Activated naive CD8-positive, alpha-beta T cell (primary cell): ENCODE results near the gene CDH4.
"Not testable (repeated sequence)": the region's sequence is repeated elsewhere in the genome, so short reads cannot be mapped to it uniquely, and the experiment has no call there.

Experiments
- H3K27ac Mint-ChIP-seq: one replicate; pipeline ENCODE4 v1.8.0; 2021; ENCODE audit warnings: mixed read lengths
- H3K27me3 Mint-ChIP-seq: one replicate; pipeline ENCODE4 v1.8.0; 2021; ENCODE audit warnings: mixed read lengths
- H3K36me3 Mint-ChIP-seq: one replicate; pipeline ENCODE4 v1.8.0; 2021; ENCODE audit warnings: mixed read lengths
- H3K4me1 Mint-ChIP-seq: one replicate; pipeline ENCODE4 v1.8.0; 2021; ENCODE audit warnings: low read depth, mixed read lengths
- H3K4me3 Mint-ChIP-seq: one replicate; pipeline ENCODE4 v1.8.0; 2021; ENCODE audit warnings: mild to moderate bottlenecking, mixed read lengths
- H3K9me3 Mint-ChIP-seq: one replicate; pipeline ENCODE4 v1.8.0; 2021; ENCODE audit warnings: low read depth, mixed read lengths

CDH4 gene

GRCh38 chr20:61938839-61939690 lies 687.0 kb downstream of the CDH4 start:
- H3K27ac Mint-ChIP-seq = no peak overlapping the region
- H3K27me3 Mint-ChIP-seq = no peaks in the 10 kb centered on the region
- no peak overlapping the region for H3K4me3 Mint-ChIP-seq
- no peaks in the 10 kb centered on the region for H3K4me1 Mint-ChIP-seq
- no peaks in the 10 kb centered on the region for H3K36me3 Mint-ChIP-seq
- no peaks in the 10 kb centered on the region for H3K9me3 Mint-ChIP-seq

GRCh38 chr20:61939691-61940360 lies 687.8 kb downstream of the CDH4 start:
- no peaks in the 10 kb centered on the region for H3K9me3 Mint-ChIP-seq
- H3K36me3 Mint-ChIP-seq = no peaks in the 10 kb centered on the region
- H3K27ac Mint-ChIP-seq = no peak overlapping the region
- H3K4me3 Mint-ChIP-seq = no peak overlapping the region
- H3K27me3 Mint-ChIP-seq = no peaks in the 10 kb centered on the region
- no peaks in the 10 kb centered on the region for H3K4me1 Mint-ChIP-seq

- Mint-ChIP-seq H3K27ac (no peak overlapping the region), H3K4me1 (no peaks in the 10 kb centered on the region), H3K4me3 (no peak overlapping the region), H3K27me3 (no peaks in the 10 kb centered on the region), H3K36me3 (no peaks in the 10 kb centered on the region), H3K9me3 (no peaks in the 10 kb centered on the region)
Observed at GRCh38 chr20:61940491-61940890, 688.4 kb downstream of the CDH4 start.

GRCh38 chr20:61940976-61941720 lies 689.1 kb downstream of the CDH4 start:
- Mint-ChIP-seq H3K4me1 (no peaks in the 10 kb centered on the region), H3K27ac (no peak overlapping the region), H3K9me3 (no peaks in the 10 kb centered on the region), H3K4me3 (no peak overlapping the region), H3K27me3 (no peaks in the 10 kb centered on the region), H3K36me3 (no peaks in the 10 kb centered on the region)

- Mint-ChIP-seq H3K36me3 (no peaks in the 10 kb centered on the region), H3K4me3 (no peak overlapping the region), H3K9me3 (no peaks in the 10 kb centered on the region), H3K27me3 (no peaks in the 10 kb centered on the region), H3K27ac (no peak overlapping the region), H3K4me1 (no peaks in the 10 kb centered on the region)
Observed at GRCh38 chr20:61941721-61942405, 689.8 kb downstream of the CDH4 start.

- Mint-ChIP-seq H3K27me3 (no peaks in the 10 kb centered on the region), H3K9me3 (no peaks in the 10 kb centered on the region), H3K4me1 (no peaks in the 10 kb centered on the region), H3K27ac (no peak overlapping the region), H3K36me3 (no peaks in the 10 kb centered on the region), H3K4me3 (no peak overlapping the region)
Observed at GRCh38 chr20:61942526-61942925, 690.5 kb downstream of the CDH4 start.

GRCh38 chr20:61944967-61945366 lies 692.9 kb downstream of the CDH4 start:
- H3K4me3 Mint-ChIP-seq, H3K9me3 Mint-ChIP-seq, H3K36me3 Mint-ChIP-seq, H3K27ac Mint-ChIP-seq, H3K4me1 Mint-ChIP-seq, H3K27me3 Mint-ChIP-seq: not testable (repeated sequence)

GRCh38 chr20:61945495-61945894 lies 693.4 kb downstream of the CDH4 start:
- not testable (repeated sequence) for H3K9me3 Mint-ChIP-seq, H3K27me3 Mint-ChIP-seq, H3K27ac Mint-ChIP-seq, H3K4me1 Mint-ChIP-seq, H3K4me3 Mint-ChIP-seq, H3K36me3 Mint-ChIP-seq

- not testable (repeated sequence) for H3K4me1 Mint-ChIP-seq, H3K27ac Mint-ChIP-seq, H3K4me3 Mint-ChIP-seq, H3K27me3 Mint-ChIP-seq, H3K36me3 Mint-ChIP-seq, H3K9me3 Mint-ChIP-seq
Observed at GRCh38 chr20:61948056-61948455, 696.0 kb downstream of the CDH4 start.

GRCh38 chr20:61948586-61949362 lies 696.7 kb downstream of the CDH4 start:
- Mint-ChIP-seq H3K4me1 (no peaks in the 10 kb centered on the region), H3K36me3 (no peaks in the 10 kb centered on the region), H3K27me3 (peaks cover 6% of the 10 kb centered on the region), H3K4me3 (no peak overlapping the region), H3K27ac (no peak overlapping the region), H3K9me3 (no peaks in the 10 kb centered on the region)

GRCh38 chr20:61949363-61949713 lies 697.3 kb downstream of the CDH4 start:
- Mint-ChIP-seq H3K36me3 (no peaks in the 10 kb centered on the region), H3K27ac (no peak overlapping the region), H3K27me3 (peaks cover 6% of the 10 kb centered on the region), H3K4me1 (no peaks in the 10 kb centered on the region), H3K9me3 (no peaks in the 10 kb centered on the region), H3K4me3 (no peak overlapping the region)

- H3K36me3 Mint-ChIP-seq = no peaks in the 10 kb centered on the region
- no peak overlapping the region for H3K4me3 Mint-ChIP-seq
- no peaks in the 10 kb centered on the region for H3K4me1 Mint-ChIP-seq
- H3K9me3 Mint-ChIP-seq = no peaks in the 10 kb centered on the region
- H3K27ac Mint-ChIP-seq = no peak overlapping the region
- H3K27me3 Mint-ChIP-seq = peaks cover 9% of the 10 kb centered on the region
Observed at GRCh38 chr20:61949714-61950640, 697.9 kb downstream of the CDH4 start.

GRCh38 chr20:61950641-61951071 lies 698.6 kb downstream of the CDH4 start:
- Mint-ChIP-seq H3K4me3 (no peak overlapping the region), H3K27ac (no peak overlapping the region), H3K9me3 (no peaks in the 10 kb centered on the region), H3K4me1 (no peaks in the 10 kb centered on the region), H3K36me3 (no peaks in the 10 kb centered on the region), H3K27me3 (peaks cover 11% of the 10 kb centered on the region)
